Activated T-helper 1 cell treated with anti-CD3 and anti-CD28 coated beads, Interleukin-2, amount 50 U/mL, for 16 hours (primary cell): ENCODE measurements around the gene SYTL5.

Source experiments
- DNase-seq, 2 donors: peaks; one replicate each; pipeline ENCODE4 v3.0.0-alpha.2; 2020; ENCODE audit warnings: low read depth in 1 of 2, low spot score in 1 of 2

The SYTL5 gene

GRCh38 chrX:38018766-38019425 is 12.5 kb downstream of the SYTL5 start:
- DNase-seq = no peak

- no peak for DNase-seq
Measured at GRCh38 chrX:38028300-38028699, 21.9 kb downstream of the SYTL5 start.

GRCh38 chrX:38036466-38036865 is 30.1 kb downstream of the SYTL5 start:
- DNase-seq = no peak

GRCh38 chrX:38038501-38038900 is 32.1 kb downstream of the SYTL5 start:
- DNase-seq = no peak

- DNase-seq = no peak
Measured at GRCh38 chrX:38041237-38041636, 34.9 kb downstream of the SYTL5 start.

- no peak for DNase-seq
Measured at GRCh38 chrX:38044701-38045100, 38.3 kb downstream of the SYTL5 start.

- DNase-seq = no peak
Measured at GRCh38 chrX:38045538-38046096, 39.3 kb downstream of the SYTL5 start.

GRCh38 chrX:38048886-38049285 is 42.5 kb downstream of the SYTL5 start:
- DNase-seq = no peak

GRCh38 chrX:38050806-38051205 is 44.5 kb downstream of the SYTL5 start:
- DNase-seq = no peak

- DNase-seq = no peak
Measured at GRCh38 chrX:38052096-38052495, 45.7 kb downstream of the SYTL5 start.

GRCh38 chrX:38055170-38055847 is 49.0 kb downstream of the SYTL5 start:
- DNase-seq = no peak

GRCh38 chrX:38060331-38060878 is 54.1 kb downstream of the SYTL5 start:
- DNase-seq = no peak

GRCh38 chrX:38061335-38061734 is 55.0 kb downstream of the SYTL5 start:
- no peak for DNase-seq

GRCh38 chrX:38066934-38067333 is 60.6 kb downstream of the SYTL5 start:
- no peak for DNase-seq

- no peak for DNase-seq
Measured at GRCh38 chrX:38069273-38069672, 62.9 kb downstream of the SYTL5 start.

GRCh38 chrX:38069991-38070390 is 63.6 kb downstream of the SYTL5 start:
- DNase-seq = no peak

- DNase-seq = no peak
Measured at GRCh38 chrX:38079463-38079862, 73.1 kb downstream of the SYTL5 start.

GRCh38 chrX:38080808-38081207 is 74.5 kb downstream of the SYTL5 start:
- no peak for DNase-seq

- no peak for DNase-seq
Measured at GRCh38 chrX:38081909-38082308, 75.6 kb downstream of the SYTL5 start.

GRCh38 chrX:38082309-38082708 is 76.0 kb downstream of the SYTL5 start:
- no peak for DNase-seq

- DNase-seq = no peak
Measured at GRCh38 chrX:38085813-38086212, 79.5 kb downstream of the SYTL5 start.

GRCh38 chrX:38086451-38087215 is 80.3 kb downstream of the SYTL5 start:
- DNase-seq = no peak
